ENCODE results near the gene HK1. TPM values are rescaled to one million over a fixed set of nuclear protein-coding genes. Genes with fewer than 3 reads are reported as not detected.

Gene HK1
- total RNA-seq, 1 experiment from 2014 or later = 98.8 TPM

- no peak overlapping the region for H4K5ac ChIP-seq (ENCODE audit: insufficient read length, low read depth, low read length)
- H3K9me3 ChIP-seq (ENCODE audit: control insufficient read depth, low read depth, low read length) = no peaks in the 10 kb centered on the region
- no peak overlapping the region for H3K56ac ChIP-seq (ENCODE audit: insufficient read length, low read depth, low read length)
- no peaks in the 10 kb centered on the region for H3K9me3 Mint-ChIP-seq
- no peak overlapping the region for H2BK120ac ChIP-seq (ENCODE audit: low read depth, low read length, poor library complexity, severe bottlenecking)
- no peak overlapping the region for H3K23ac ChIP-seq (ENCODE audit: insufficient read length, low read depth, low read length)
- H3K23me2 ChIP-seq (ENCODE audit: insufficient read length, low read depth, low read length, poor library complexity, severe bottlenecking) = no peaks in the 10 kb centered on the region
- H3K27me3 ChIP-seq (ENCODE audit: insufficient read depth, low read length) = no peaks in the 10 kb centered on the region
- H3K27ac ChIP-seq (ENCODE audit: insufficient read length, low read depth, low read length) = no peak overlapping the region
- H3K36me3 Mint-ChIP-seq (ENCODE audit: insufficient read depth in 1 of 3, low read depth in 3 of 3) = peaks cover 30 to 46% (median 41%) of the 10 kb centered on the region in 3 experiments
- H4K91ac ChIP-seq (ENCODE audit: insufficient read length, low read depth, low read length) = no peak overlapping the region
- no peak overlapping the region for H3K4me3 Mint-ChIP-seq
- H3K79me1 ChIP-seq (ENCODE audit: insufficient read depth, low read depth, low read length, poor library complexity, severe bottlenecking) = no peaks in the 10 kb centered on the region
- no peak overlapping the region for H2AFZ ChIP-seq (ENCODE audit: low read length)
- no peak overlapping the region for H3T11ph ChIP-seq (ENCODE audit: low read length)
- no peak overlapping the region for H3K9ac ChIP-seq (ENCODE audit: extremely low read depth, insufficient read length, low read length)
- H2BK15ac ChIP-seq (ENCODE audit: low read depth, low read length) = no peak overlapping the region
- DNase-seq = no peak
- H4K8ac ChIP-seq (replicated peaks; ENCODE audit: insufficient read length, low read depth, low read length) = no peak overlapping the region
- no peak overlapping the region for H2AK5ac ChIP-seq (ENCODE audit: insufficient read length, low read length)
- no peak overlapping the region for H2BK20ac ChIP-seq (ENCODE audit: low read depth, low read length, poor library complexity, severe bottlenecking)
- no peak overlapping the region for H3K14ac ChIP-seq (ENCODE audit: insufficient read depth, low read length)
- H3K27ac Mint-ChIP-seq = no peak overlapping the region; a peak in 1 of 7 replicates
- H3K4me1 ChIP-seq (ENCODE audit: insufficient read depth, low read length) = no peaks in the 10 kb centered on the region
- no peak overlapping the region for H3K18ac ChIP-seq (ENCODE audit: insufficient read length, low read depth, low read length)
- no peak for TF ChIP-seq CTCF (conservative IDR thresholded peaks at IDR 0.05)
- no peaks in the 10 kb centered on the region; the same call in 1 of the 2 replicates for H3K27me3 Mint-ChIP-seq (ENCODE audit: low read depth)
- no CpG with 5 or more reads among the region's 11 CpGs for WGBS (ENCODE audit: extremely low coverage, insufficient read length, low lambda C conversion rate)
- H3K4me2 ChIP-seq (ENCODE audit: insufficient read depth, insufficient read length, low read length) = no peak overlapping the region
- no peak overlapping the region for H2BK5ac ChIP-seq (ENCODE audit: insufficient read length, low read length)
- H3K79me2 ChIP-seq (ENCODE audit: insufficient read depth, low read length) = no peaks in the 10 kb centered on the region
- H3K4me1 Mint-ChIP-seq = peaks cover 15 to 16% of the 10 kb centered on the region in 2 experiments
- no peak overlapping the region for H3K4ac ChIP-seq (ENCODE audit: low read depth, low read length)
- no peak overlapping the region for H2BK12ac ChIP-seq (ENCODE audit: insufficient read length, low read depth, low read length)
- no peaks in the 10 kb centered on the region for H4K20me1 ChIP-seq (ENCODE audit: control insufficient read depth, insufficient read depth, insufficient read length)
These were observed 123.1 kb downstream of the HK1 start for GRCh38 chr10:69401416-69401815.

Measured in H9 (cell line).